Measurements from ENCODE around the gene PGM3. TPM values are rescaled to one million over a fixed set of nuclear protein-coding genes. Genes with fewer than 3 reads are reported as not detected.

Gene PGM3
- total RNA-seq, 1 donor from 2014 or later = 40.8 TPM

DNA sequence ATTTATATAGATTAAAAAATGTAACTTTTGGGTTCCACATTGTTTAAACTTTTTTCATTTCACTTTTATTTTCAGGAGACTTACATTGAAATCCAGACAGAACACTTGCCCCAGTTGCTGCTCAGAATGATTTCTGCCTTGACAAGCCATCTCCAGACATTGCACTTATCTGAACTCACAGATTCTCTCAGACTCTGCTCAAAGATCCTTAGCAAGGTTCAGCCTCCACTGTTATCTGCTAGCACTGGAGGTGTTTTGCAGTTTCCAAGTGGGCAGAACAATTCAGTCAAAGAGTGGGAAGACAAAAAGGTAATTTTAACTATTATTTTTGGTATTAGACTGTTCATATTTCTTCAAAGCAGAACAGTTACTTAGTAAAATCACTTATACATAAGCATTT, 67.6 kb downstream of the PGM3 start:
- FAIRE-seq = no peak

DNA sequence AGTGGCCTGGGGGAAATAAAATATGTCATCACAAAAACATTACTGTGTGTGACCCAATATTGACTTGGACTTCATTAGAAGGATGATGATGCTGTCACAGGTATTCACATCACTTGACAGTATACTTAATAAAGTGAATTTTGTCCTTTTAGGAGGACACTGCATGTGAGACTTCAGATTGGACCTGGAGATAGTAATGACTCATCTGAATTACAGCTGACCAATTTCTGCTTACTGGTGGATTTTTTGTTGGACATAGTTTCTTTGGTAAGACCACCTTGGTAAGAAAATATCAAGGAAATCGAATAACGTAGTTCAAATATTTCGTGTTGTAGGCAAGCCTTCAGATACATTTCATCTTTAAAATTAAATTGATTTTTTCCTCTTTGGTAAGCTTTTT, 68.5 kb downstream of the PGM3 start:
- no peak for DNase-seq (ENCODE audit: low spot score in 2 of 2)
- FAIRE-seq = no peak

More for the DNA sequence above, 67.6 kb downstream of the PGM3 start:
- no peak for DNase-seq (ENCODE audit: low spot score in 2 of 2)

- DNase-seq (ENCODE audit: low spot score in 2 of 2) (no peak), FAIRE-seq (no peak)
These were observed 73.2 kb downstream of the PGM3 start for GRCh38 chr6:83119742-83120300.

DNA sequence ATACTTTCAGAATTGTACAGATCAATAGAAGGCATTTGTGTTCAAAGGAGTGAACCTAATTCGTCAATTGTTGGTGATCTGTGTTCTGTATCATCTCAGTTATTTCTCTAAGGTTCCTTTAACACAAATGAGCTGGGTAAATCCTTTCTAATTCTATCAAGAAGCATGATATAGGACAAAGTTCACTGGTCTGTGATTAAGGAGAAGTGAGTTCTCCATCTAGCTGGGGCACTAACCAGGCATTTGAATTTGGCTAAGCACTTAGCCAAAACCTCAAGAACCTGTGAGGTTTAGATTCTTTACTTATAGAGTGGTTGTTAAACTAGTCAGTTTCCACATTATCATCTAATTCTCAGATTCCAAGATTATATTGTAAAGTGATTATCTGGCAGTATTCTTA, 75.3 kb downstream of the PGM3 start:
- FAIRE-seq (no peak), DNase-seq (ENCODE audit: low spot score in 2 of 2) (no peak)

Other genes starting within 250 kb of the PGM3 start
- 24.9 TPM for gene UBE3D, start 127.4 kb downstream of the PGM3 start, total RNA-seq
- gene DOP1A, start 125.6 kb downstream of the PGM3 start, total RNA-seq = 81.1 TPM
- gene RWDD2A, start 92 bp upstream of the PGM3 start, total RNA-seq = 11.4 TPM
- gene ME1, start 237.8 kb upstream of the PGM3 start, total RNA-seq = 2.9 TPM

Data from frontal cortex (tissue), 4 donors.